ENCODE results near the gene GABBR2.

GABBR2 gene

GRCh38 chr9:98418578-98419259 lies 290.0 kb downstream of the GABBR2 start:
- Histone ChIP-seq H3K36me3 (ENCODE audit: control insufficient read depth, insufficient read depth, low read length) (no peaks in the 10 kb centered on the region), H3K9me3 (ENCODE audit: control insufficient read depth, low read length) (no peaks in the 10 kb centered on the region), H3K4me2 (ENCODE audit: low read length) (no peak overlapping the region), H3K4me1 (no peaks in the 10 kb centered on the region), H3K9ac (no peak overlapping the region), H2AFZ (no peak overlapping the region), H3K79me2 (no peaks in the 10 kb centered on the region), H3K4me3 (ENCODE audit: low read depth, low read length) (no peak overlapping the region), H3K27ac (no peak overlapping the region), H3K27me3 (ENCODE audit: control insufficient read depth, insufficient read depth, low read length) (no peaks in the 10 kb centered on the region)
- no peak for TF ChIP-seq CTCF (IDR thresholded peaks at IDR 0.05)

GRCh38 chr9:98416294-98417248 lies 292.2 kb downstream of the GABBR2 start:
- Histone ChIP-seq H3K4me2 (ENCODE audit: low read length) (no peak overlapping the region), H3K27ac (no peak overlapping the region), H3K9ac (no peak overlapping the region), H3K4me3 (ENCODE audit: low read depth, low read length) (no peak overlapping the region), H3K27me3 (ENCODE audit: control insufficient read depth, insufficient read depth, low read length) (no peaks in the 10 kb centered on the region), H3K79me2 (no peaks in the 10 kb centered on the region), H3K9me3 (ENCODE audit: control insufficient read depth, low read length) (no peaks in the 10 kb centered on the region), H3K4me1 (no peaks in the 10 kb centered on the region), H2AFZ (no peak overlapping the region), H3K36me3 (ENCODE audit: control insufficient read depth, insufficient read depth, low read length) (no peaks in the 10 kb centered on the region)
- no peak for TF ChIP-seq CTCF (IDR thresholded peaks at IDR 0.05)

- Histone ChIP-seq H3K4me1 (no peaks in the 10 kb centered on the region), H3K9ac (no peak overlapping the region), H3K27me3 (ENCODE audit: control insufficient read depth, insufficient read depth, low read length) (no peaks in the 10 kb centered on the region), H3K36me3 (ENCODE audit: control insufficient read depth, insufficient read depth, low read length) (no peaks in the 10 kb centered on the region), H3K9me3 (ENCODE audit: control insufficient read depth, low read length) (no peaks in the 10 kb centered on the region), H3K4me3 (ENCODE audit: low read depth, low read length) (no peak overlapping the region), H2AFZ (no peak overlapping the region), H3K79me2 (no peaks in the 10 kb centered on the region), H3K4me2 (ENCODE audit: low read length) (no peak overlapping the region), H3K27ac (no peak overlapping the region)
- TF ChIP-seq CTCF (IDR thresholded peaks at IDR 0.05): no peak
These were observed 293.0 kb downstream of the GABBR2 start for GRCh38 chr9:98415782-98416181.

- H3K36me3 ChIP-seq (ENCODE audit: control insufficient read depth, insufficient read depth, low read length): no peaks in the 10 kb centered on the region
- no peak overlapping the region for H3K27ac ChIP-seq
- peaks cover 2% of the 10 kb centered on the region for H3K4me1 ChIP-seq
- no peak overlapping the region for H2AFZ ChIP-seq
- no peak overlapping the region for H3K4me3 ChIP-seq (ENCODE audit: low read depth, low read length)
- no peaks in the 10 kb centered on the region for H3K9me3 ChIP-seq (ENCODE audit: control insufficient read depth, low read length)
- no peaks in the 10 kb centered on the region for H3K79me2 ChIP-seq
- no peak overlapping the region for H3K4me2 ChIP-seq (ENCODE audit: low read length)
- no peaks in the 10 kb centered on the region for H3K27me3 ChIP-seq (ENCODE audit: control insufficient read depth, insufficient read depth, low read length)
- TF ChIP-seq CTCF (IDR thresholded peaks at IDR 0.05): no peak
- H3K9ac ChIP-seq: no peak overlapping the region
These were observed 295.7 kb downstream of the GABBR2 start for GRCh38 chr9:98413084-98413483.
